ENCODE measurements around the gene SAP30L.

SAP30L gene

GRCh38 chr5:154430961-154431630 is 14.7 kb upstream of the SAP30L start:
- Mint-ChIP-seq H3K36me3 (ENCODE audit: low read depth) (peaks cover 12% of the 10 kb centered on the region), H3K9me3 (no peaks in the 10 kb centered on the region), H3K4me3 (no peak overlapping the region), H3K4me1 (ENCODE audit: low read depth) (peaks cover 5% of the 10 kb centered on the region), H3K27me3 (no peaks in the 10 kb centered on the region), H3K27ac (no peak overlapping the region)
- intact Hi-C loops (cut with micrococcal nuclease), result no loop called here

- no peaks in the 10 kb centered on the region for H3K27me3 Mint-ChIP-seq
- peaks cover 52% of the 10 kb centered on the region for H3K36me3 Mint-ChIP-seq (ENCODE audit: low read depth)
- no peak overlapping the region for H3K27ac Mint-ChIP-seq
- no peak overlapping the region for H3K4me3 Mint-ChIP-seq
- H3K9me3 Mint-ChIP-seq, result no peaks in the 10 kb centered on the region
- intact Hi-C loops (cut with micrococcal nuclease), result no loop called here
- peaks cover 5% of the 10 kb centered on the region for H3K4me1 Mint-ChIP-seq (ENCODE audit: low read depth)
Measured at GRCh38 chr5:154435226-154435625, 10.6 kb upstream of the SAP30L start.

GRCh38 chr5:154437281-154437965 is 8.4 kb upstream of the SAP30L start:
- peaks cover 74% of the 10 kb centered on the region for H3K36me3 Mint-ChIP-seq (ENCODE audit: low read depth)
- no peaks in the 10 kb centered on the region for H3K9me3 Mint-ChIP-seq
- no peak overlapping the region for H3K27ac Mint-ChIP-seq
- intact Hi-C loops (cut with micrococcal nuclease), result no loop called here
- no peak overlapping the region for H3K4me3 Mint-ChIP-seq
- peaks cover 5% of the 10 kb centered on the region for H3K4me1 Mint-ChIP-seq (ENCODE audit: low read depth)
- no peaks in the 10 kb centered on the region for H3K27me3 Mint-ChIP-seq

GRCh38 chr5:154440540-154440939 is 5.3 kb upstream of the SAP30L start:
- intact Hi-C loops (cut with micrococcal nuclease), result loop anchor here (10.0 kb wide), 1 partner anchor 314 kb away; the partner anchor contains the start of gene LARP1
- no peaks in the 10 kb centered on the region for H3K27me3 Mint-ChIP-seq

GRCh38 chr5:154442801-154443200 is 3.0 kb upstream of the SAP30L start:
- no peak overlapping the region for H3K4me3 Mint-ChIP-seq
- no peak overlapping the region for H3K27ac Mint-ChIP-seq
- H3K4me1 Mint-ChIP-seq (ENCODE audit: low read depth), result peaks cover 23% of the 10 kb centered on the region
- H3K36me3 Mint-ChIP-seq (ENCODE audit: low read depth), result peaks cover 63% of the 10 kb centered on the region
- no peaks in the 10 kb centered on the region for H3K27me3 Mint-ChIP-seq
- no peaks in the 10 kb centered on the region for H3K9me3 Mint-ChIP-seq
- intact Hi-C loops (cut with micrococcal nuclease), result loop anchor here (10.0 kb wide), 1 partner anchor 312 kb away; the partner anchor contains the start of gene LARP1

More at GRCh38 chr5:154440540-154440939, 5.3 kb upstream of the SAP30L start:
- Mint-ChIP-seq H3K9me3 (no peaks in the 10 kb centered on the region), H3K4me3 (no peak overlapping the region), H3K36me3 (ENCODE audit: low read depth) (peaks cover 83% of the 10 kb centered on the region), H3K4me1 (ENCODE audit: low read depth) (peaks cover 12% of the 10 kb centered on the region), H3K27ac (no peak overlapping the region)

GRCh38 chr5:154444556-154445421 is 1.0 kb upstream of the SAP30L start:
- Mint-ChIP-seq H3K9me3 (no peaks in the 10 kb centered on the region), H3K27ac (peak overlapping the region; percentile 90), H3K4me1 (ENCODE audit: low read depth) (peaks cover 33% of the 10 kb centered on the region), H3K36me3 (ENCODE audit: low read depth) (peaks cover 44% of the 10 kb centered on the region), H3K4me3 (peak overlapping the region; percentile 95), H3K27me3 (no peaks in the 10 kb centered on the region)
- intact Hi-C loops (cut with micrococcal nuclease), result loop anchor here (2.0 to 10.0 kb wide), 2 partner anchors 310 to 406 kb away; partner anchors contain the start of genes FAM114A2, LARP1 and MFAP3

- H3K36me3 Mint-ChIP-seq (ENCODE audit: low read depth), result peaks cover 41% of the 10 kb centered on the region
- H3K9me3 Mint-ChIP-seq, result no peaks in the 10 kb centered on the region
- H3K4me3 Mint-ChIP-seq, result peak overlapping the region; percentile 83
- intact Hi-C loops (cut with micrococcal nuclease), result loop anchor here (2.0 to 10.0 kb wide), 2 partner anchors 256 to 308 kb away; partner anchors contain the start of genes GALNT10 and LARP1
- peak overlapping the region; percentile 90 for H3K27ac Mint-ChIP-seq
- H3K4me1 Mint-ChIP-seq (ENCODE audit: low read depth), result peaks cover 38% of the 10 kb centered on the region
- no peaks in the 10 kb centered on the region for H3K27me3 Mint-ChIP-seq
Measured at GRCh38 chr5:154446195-154447088, 645 bp downstream of the SAP30L start.

- peaks cover 38% of the 10 kb centered on the region for H3K4me1 Mint-ChIP-seq (ENCODE audit: low read depth)
Measured at GRCh38 chr5:154447089-154447725, 1.4 kb downstream of the SAP30L start.

GRCh38 chr5:154449786-154450185 is 4.0 kb downstream of the SAP30L start:
- Mint-ChIP-seq H3K27me3 (no peaks in the 10 kb centered on the region), H3K9me3 (no peaks in the 10 kb centered on the region), H3K36me3 (ENCODE audit: low read depth) (peaks cover 57% of the 10 kb centered on the region), H3K4me3 (no peak overlapping the region), H3K4me1 (ENCODE audit: low read depth) (peaks cover 34% of the 10 kb centered on the region), H3K27ac (no peak overlapping the region)
- intact Hi-C loops (cut with micrococcal nuclease), result loop anchor here (10.0 kb wide), 1 partner anchor 305 kb away; the partner anchor contains the start of gene LARP1

More at GRCh38 chr5:154447089-154447725, 1.4 kb downstream of the SAP30L start:
- H3K27ac Mint-ChIP-seq, result peak overlapping the region; percentile 16
- H3K27me3 Mint-ChIP-seq, result no peaks in the 10 kb centered on the region
- no peaks in the 10 kb centered on the region for H3K9me3 Mint-ChIP-seq
- peak overlapping the region; percentile 83 for H3K4me3 Mint-ChIP-seq
- intact Hi-C loops (cut with micrococcal nuclease), result loop anchor here (2.0 to 10.0 kb wide), 2 partner anchors 256 to 308 kb away; partner anchors contain the start of genes GALNT10 and LARP1
- peaks cover 41% of the 10 kb centered on the region for H3K36me3 Mint-ChIP-seq (ENCODE audit: low read depth)

GRCh38 chr5:154451957-154452356 is 6.2 kb downstream of the SAP30L start:
- Mint-ChIP-seq H3K4me3 (no peak overlapping the region), H3K27ac (no peak overlapping the region), H3K27me3 (no peaks in the 10 kb centered on the region), H3K4me1 (ENCODE audit: low read depth) (peaks cover 22% of the 10 kb centered on the region), H3K36me3 (ENCODE audit: low read depth) (peaks cover 69% of the 10 kb centered on the region), H3K9me3 (no peaks in the 10 kb centered on the region)
- intact Hi-C loops (cut with micrococcal nuclease), result no loop called here

- Mint-ChIP-seq H3K9me3 (no peaks in the 10 kb centered on the region), H3K27ac (no peak overlapping the region), H3K27me3 (no peaks in the 10 kb centered on the region), H3K4me1 (ENCODE audit: low read depth) (peaks cover 4% of the 10 kb centered on the region), H3K4me3 (no peak overlapping the region), H3K36me3 (ENCODE audit: low read depth) (peaks cover 85% of the 10 kb centered on the region)
- intact Hi-C loops (cut with micrococcal nuclease), result no loop called here
Measured at GRCh38 chr5:154455585-154455984, 9.8 kb downstream of the SAP30L start.

- Mint-ChIP-seq H3K9me3 (no peaks in the 10 kb centered on the region), H3K36me3 (ENCODE audit: low read depth) (peaks cover 76% of the 10 kb centered on the region)
Measured at GRCh38 chr5:154456540-154456939, 10.7 kb downstream of the SAP30L start.

More at GRCh38 chr5:154456540-154456939, 10.7 kb downstream of the SAP30L start:
- Mint-ChIP-seq H3K4me1 (ENCODE audit: low read depth) (peaks cover 7% of the 10 kb centered on the region), H3K4me3 (no peak overlapping the region), H3K27me3 (no peaks in the 10 kb centered on the region), H3K27ac (no peak overlapping the region)
- intact Hi-C loops (cut with micrococcal nuclease), result no loop called here
